Fibroblast of mammary gland (primary cell): ENCODE results near the gene HINT2.
A peak's percentile ranks its signal among the peaks of the same experiment; 100 is the strongest.

Experiments
- DNase-seq: peaks from one replicate; pipeline ENCODE4 v3.0.0-alpha.2; 2010; ENCODE audit warnings: low read depth
- H3K4me3 ChIP-seq: 2 replicates; pipeline ENCODE4 v1.5.1; 2011; ENCODE audit warnings: low read depth, mild to moderate bottlenecking, low read length, moderate library complexity; ENCODE audit not compliant: control insufficient read depth
- CTCF ChIP-seq: conservative IDR thresholded peaks from 2 replicates; pipeline ENCODE4 v1.5.1; 2011; ENCODE audit warnings: low read depth, low read length, inconsistent platforms; ENCODE audit not compliant: control insufficient read depth, insufficient read depth

HINT2 gene

GRCh38 chr9:35801328-35802128 lies 13.3 kb downstream of the HINT2 start:
- no peak overlapping the region for H3K4me3 ChIP-seq
- no peak for TF ChIP-seq CTCF
- no peak for DNase-seq

GRCh38 chr9:35800530-35800929 lies 14.3 kb downstream of the HINT2 start:
- no peak for TF ChIP-seq CTCF
- DNase-seq: no peak
- no peak overlapping the region for H3K4me3 ChIP-seq

- no peak for TF ChIP-seq CTCF
- peak; percentile 63 for DNase-seq
- no peak overlapping the region for H3K4me3 ChIP-seq
These were observed 16.0 kb downstream of the HINT2 start for GRCh38 chr9:35798658-35799374.

- no peak for DNase-seq
- TF ChIP-seq CTCF: no peak
- H3K4me3 ChIP-seq: no peak overlapping the region
These were observed 17.3 kb downstream of the HINT2 start for GRCh38 chr9:35797311-35798109.

GRCh38 chr9:35795695-35796094 lies 19.1 kb downstream of the HINT2 start:
- no peak overlapping the region for H3K4me3 ChIP-seq
- DNase-seq: no peak
- TF ChIP-seq CTCF: no peak

GRCh38 chr9:35793461-35793860 lies 21.4 kb downstream of the HINT2 start:
- DNase-seq: no peak
- H3K4me3 ChIP-seq: peak overlapping the region; percentile 57
- TF ChIP-seq CTCF: no peak
